Tibial artery (tissue), 4 donors: ENCODE results near the gene C1QTNF9.

Source experiments
- DNase-seq, 2 donors: peaks; one replicate each; pipeline ENCODE4 v3.0.0-alpha.2; 2019
- H3K27ac ChIP-seq, 2 donors: fragments of 200-600 bp; sonication (generic) in 1 of 2; 1 replicate in 1 of 2; 2 replicates in 1 of 2; pipeline ENCODE4 v1.5.1; 2018 to 2019; ENCODE audit warnings: mild to moderate bottlenecking in 1 of 2
- H3K27me3 ChIP-seq, 2 donors: fragments of 200-600 bp; sonication (generic) in 1 of 2; one replicate each; pipeline versions ENCODE4 v1.5.1 to v1.6.0; 2016 to 2019
- H3K36me3 ChIP-seq, 3 donors: fragments of 200-600 bp; sonication (generic) in 2 of 3; one replicate each; pipeline ENCODE4 v1.5.1; 2016 to 2019; ENCODE audit warnings: mild to moderate bottlenecking in 2 of 3
- H3K4me1 ChIP-seq, 4 donors: fragments of 200-600 bp; sonication (generic) in 2 of 4; 1 replicate in 3 of 4; 2 replicates in 1 of 4; pipeline ENCODE4 v1.5.1; 2016 to 2019
- H3K4me3 ChIP-seq, 2 donors: fragments of 200-600 bp; sonication (generic) in 1 of 2; 1 replicate in 1 of 2; 2 replicates in 1 of 2; pipeline ENCODE4 v1.5.1; 2018 to 2019; ENCODE audit warnings: mild to moderate bottlenecking in 2 of 2
- H3K9me3 ChIP-seq, 3 donors: fragments of 200-600 bp; sonication (generic) in 1 of 3; one replicate each; pipeline ENCODE4 v1.5.1; 2016 to 2019
- intact Hi-C: fragments of 100-400 bp; cut with DNase I; formaldehyde crosslinking; loops from one replicate; pipeline ENCODE4 v1.15.0; 2023; ENCODE audit warnings: low total_unique reads
- TF ChIP-seq, protein P1 (sequence below), 2 experiments: fragments of 200-600 bp in 1 of 2; fragments of 450-650 bp in 1 of 2; IDR thresholded peaks; one replicate each; pipeline ENCODE4 v1.5.1; 2017 to 2019; ENCODE audit warnings: antibody characterized with exemption in 2 of 2, mild to moderate bottlenecking in 1 of 2, moderate library complexity in 1 of 2

C1QTNF9 gene

GRCh38 chr13:24301911-24302310, 7.5 kb upstream of the C1QTNF9 start:
- DNase-seq: no peak
- no peak overlapping the region for H3K4me3 ChIP-seq
- intact Hi-C loops: no loop called here
- no peaks in the 10 kb centered on the region for H3K27me3 ChIP-seq
- no peaks in the 10 kb centered on the region for H3K4me1 ChIP-seq
- TF ChIP-seq, protein P1, sequence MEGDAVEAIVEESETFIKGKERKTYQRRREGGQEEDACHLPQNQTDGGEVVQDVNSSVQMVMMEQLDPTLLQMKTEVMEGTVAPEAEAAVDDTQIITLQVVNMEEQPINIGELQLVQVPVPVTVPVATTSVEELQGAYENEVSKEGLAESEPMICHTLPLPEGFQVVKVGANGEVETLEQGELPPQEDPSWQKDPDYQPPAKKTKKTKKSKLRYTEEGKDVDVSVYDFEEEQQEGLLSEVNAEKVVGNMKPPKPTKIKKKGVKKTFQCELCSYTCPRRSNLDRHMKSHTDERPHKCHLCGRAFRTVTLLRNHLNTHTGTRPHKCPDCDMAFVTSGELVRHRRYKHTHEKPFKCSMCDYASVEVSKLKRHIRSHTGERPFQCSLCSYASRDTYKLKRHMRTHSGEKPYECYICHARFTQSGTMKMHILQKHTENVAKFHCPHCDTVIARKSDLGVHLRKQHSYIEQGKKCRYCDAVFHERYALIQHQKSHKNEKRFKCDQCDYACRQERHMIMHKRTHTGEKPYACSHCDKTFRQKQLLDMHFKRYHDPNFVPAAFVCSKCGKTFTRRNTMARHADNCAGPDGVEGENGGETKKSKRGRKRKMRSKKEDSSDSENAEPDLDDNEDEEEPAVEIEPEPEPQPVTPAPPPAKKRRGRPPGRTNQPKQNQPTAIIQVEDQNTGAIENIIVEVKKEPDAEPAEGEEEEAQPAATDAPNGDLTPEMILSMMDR (IDR thresholded peaks at IDR 0.05): no peak
- no peaks in the 10 kb centered on the region for H3K9me3 ChIP-seq
- H3K27ac ChIP-seq: no peak overlapping the region
- peaks cover 34 to 76% (median 54%) of the 10 kb centered on the region in 3 donors for H3K36me3 ChIP-seq

- DNase-seq: no peak
- Histone ChIP-seq H3K4me1 (no peaks in the 10 kb centered on the region), H3K9me3 (no peaks in the 10 kb centered on the region), H3K4me3 (no peak overlapping the region), H3K27ac (no peak overlapping the region), H3K36me3 (peaks cover 18 to 49% (median 27%) of the 10 kb centered on the region in 3 donors), H3K27me3 (no peaks in the 10 kb centered on the region)
- TF ChIP-seq, protein P1 (IDR thresholded peaks at IDR 0.05): no peak
- intact Hi-C loops: no loop called here
Observed at GRCh38 chr13:24304620-24305019, 4.8 kb upstream of the C1QTNF9 start.

DNA sequence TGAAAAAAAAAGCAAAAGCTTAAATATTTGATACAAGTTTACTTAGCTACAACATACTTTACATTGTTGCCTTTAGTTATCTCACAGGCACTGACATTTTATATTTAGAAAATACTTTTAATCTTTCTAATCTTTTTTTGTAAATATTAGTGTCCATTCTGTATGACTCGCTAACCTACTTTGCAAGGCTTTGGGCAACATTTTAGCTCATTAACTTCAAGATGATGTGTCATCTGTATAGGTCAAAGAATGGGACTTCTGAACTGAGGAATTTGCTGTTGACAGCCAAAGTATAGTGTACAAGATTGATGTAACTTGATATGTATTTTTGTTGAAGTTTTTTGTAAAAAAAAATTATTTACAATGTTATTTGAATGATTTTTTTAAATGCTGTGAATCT, 2.7 kb upstream of the C1QTNF9 start:
- TF ChIP-seq, protein P1 (IDR thresholded peaks at IDR 0.05): no peak
- H3K9me3 ChIP-seq: no peaks in the 10 kb centered on the region
- intact Hi-C loops: no loop called here
- no peak for DNase-seq
- peaks cover 2 to 29% (median 16%) of the 10 kb centered on the region in 3 donors for H3K36me3 ChIP-seq
- no peaks in the 10 kb centered on the region for H3K27me3 ChIP-seq
- no peaks in the 10 kb centered on the region for H3K4me1 ChIP-seq
- no peak overlapping the region for H3K4me3 ChIP-seq
- H3K27ac ChIP-seq: no peak overlapping the region

GRCh38 chr13:24307211-24308067, 1.9 kb upstream of the C1QTNF9 start:
- Histone ChIP-seq H3K27ac (no peak overlapping the region), H3K27me3 (no peaks in the 10 kb centered on the region), H3K36me3 (peaks cover 0 to 23% (median 16%) of the 10 kb centered on the region in 3 donors), H3K9me3 (no peaks in the 10 kb centered on the region), H3K4me1 (no peaks in the 10 kb centered on the region), H3K4me3 (no peak overlapping the region)
- no peak for DNase-seq
- TF ChIP-seq, protein P1 (IDR thresholded peaks at IDR 0.05): no peak
- intact Hi-C loops: no loop called here

GRCh38 chr13:24308068-24308445, 1.3 kb upstream of the C1QTNF9 start:
- no peaks in the 10 kb centered on the region for H3K27me3 ChIP-seq
- H3K4me1 ChIP-seq: no peaks in the 10 kb centered on the region
- intact Hi-C loops: no loop called here
- TF ChIP-seq, protein P1 (IDR thresholded peaks at IDR 0.05): no peak
- H3K36me3 ChIP-seq: peaks cover 0 to 17% (median 10%) of the 10 kb centered on the region in 3 donors
- no peaks in the 10 kb centered on the region for H3K9me3 ChIP-seq
- H3K27ac ChIP-seq: no peak overlapping the region
- H3K4me3 ChIP-seq: no peak overlapping the region
- no peak for DNase-seq
